IPS DF 19.7 (cell line): ENCODE results near the gene VASH2.

Experiments
- DNase-seq: peaks from one replicate; pipeline ENCODE4 v3.0.0-alpha.2; 2013; ENCODE audit warnings: low read depth, low spot score

Gene VASH2

DNA sequence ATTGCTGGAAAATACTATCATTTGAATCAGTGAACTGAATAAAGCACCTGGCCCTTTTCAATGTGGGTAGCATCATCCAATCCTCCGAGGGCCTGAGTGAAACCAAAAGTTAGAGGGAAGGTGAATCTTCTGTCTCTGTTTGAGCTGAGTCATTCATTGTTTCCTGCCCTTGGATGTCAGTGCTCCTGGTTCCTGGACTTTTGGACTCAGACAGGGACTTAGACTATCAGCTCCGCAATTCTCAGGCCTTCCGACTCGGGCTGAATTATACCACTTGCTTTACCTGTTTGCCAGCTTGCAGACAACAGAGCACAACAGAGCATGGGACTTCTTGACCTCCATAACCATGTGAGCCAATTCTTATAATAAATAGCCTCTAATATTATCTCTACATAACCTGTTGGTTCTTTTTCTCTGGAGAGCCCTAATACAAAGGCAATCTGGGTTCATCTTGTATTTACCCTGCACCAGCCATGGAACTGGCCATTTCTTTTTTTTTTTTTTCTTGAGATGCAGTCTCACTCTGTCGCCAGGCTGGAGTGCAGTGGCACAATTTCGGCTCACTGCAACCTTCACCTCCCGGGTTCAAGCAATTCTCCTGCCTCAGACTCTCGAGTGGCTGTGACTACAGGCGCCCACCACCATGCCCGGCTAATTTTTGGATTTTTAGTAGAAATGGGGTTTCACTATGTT lies 19.2 kb upstream of the VASH2 start:
- DNase-seq: no peak

GRCh38 chr1:212933815-212934471 lies 16.4 kb upstream of the VASH2 start:
- no peak for DNase-seq

DNA sequence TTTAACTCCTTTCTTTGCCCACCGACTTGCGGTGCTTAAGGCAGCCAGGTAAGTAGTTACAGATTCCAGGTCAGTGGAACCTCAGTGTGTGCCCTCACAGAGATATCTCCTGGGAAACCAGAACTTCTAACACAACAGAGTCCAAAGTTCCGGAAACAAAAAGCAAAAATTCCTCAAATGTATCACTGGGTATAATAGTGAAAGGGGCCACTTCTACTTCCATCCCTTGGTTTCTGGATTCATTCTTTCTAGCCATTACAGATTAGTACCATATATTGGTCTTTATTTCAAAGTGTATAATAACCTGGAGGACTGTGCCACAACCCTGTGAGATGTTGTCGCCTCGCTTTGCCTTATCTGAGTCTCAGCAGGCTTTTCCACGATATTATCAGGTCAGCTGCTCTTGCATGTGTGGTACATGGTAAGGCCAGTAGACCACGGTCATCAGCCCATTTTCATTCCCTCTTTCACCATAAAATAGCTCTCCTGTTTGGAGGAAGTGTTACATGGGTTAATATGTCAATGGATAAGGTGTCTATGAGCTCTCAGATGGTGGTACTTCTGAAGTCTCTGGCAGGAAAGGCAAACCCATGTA lies 14.9 kb upstream of the VASH2 start:
- no peak for DNase-seq

DNA sequence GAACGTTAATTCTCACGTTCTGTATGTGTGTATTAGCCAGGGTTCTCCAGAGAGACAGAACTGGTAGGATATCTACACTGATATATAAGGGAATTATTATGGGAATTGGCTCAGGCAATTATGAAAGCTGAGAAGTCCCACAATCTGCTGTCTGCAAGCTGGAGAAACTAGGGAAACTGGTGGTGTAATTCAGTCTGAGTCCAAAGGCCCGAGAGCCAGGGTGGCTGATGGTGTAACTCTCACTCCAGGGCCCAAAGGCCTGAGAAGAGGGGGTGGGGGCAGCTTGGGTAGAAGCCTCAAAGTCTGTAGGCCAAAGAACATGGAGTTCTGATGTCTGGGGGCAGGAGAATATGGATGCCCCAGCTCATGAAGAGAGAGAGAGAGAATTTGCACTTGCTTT lies 13.3 kb upstream of the VASH2 start:
- DNase-seq: no peak

DNA sequence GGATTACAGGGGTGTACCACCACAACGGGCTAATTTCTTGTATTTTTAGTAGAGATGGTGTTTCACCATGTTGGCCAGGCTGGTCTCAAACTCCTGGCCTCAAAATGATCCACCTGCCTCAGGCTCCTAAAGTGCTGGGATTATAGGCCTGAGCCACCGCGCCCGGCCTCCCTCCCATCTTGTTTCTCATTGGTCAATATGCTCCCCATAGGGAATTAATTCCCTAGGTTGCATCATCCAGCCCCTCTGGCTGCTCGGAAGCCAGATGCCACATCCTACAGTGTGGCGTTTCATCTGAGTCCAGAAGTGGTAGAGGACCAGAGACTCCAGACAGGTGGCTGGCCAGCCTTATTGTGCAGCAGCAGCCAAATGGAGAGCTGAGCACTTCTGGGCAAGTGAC lies 11.5 kb upstream of the VASH2 start:
- DNase-seq: no peak

GRCh38 chr1:212941452-212941851 lies 8.9 kb upstream of the VASH2 start:
- DNase-seq: no peak

DNA sequence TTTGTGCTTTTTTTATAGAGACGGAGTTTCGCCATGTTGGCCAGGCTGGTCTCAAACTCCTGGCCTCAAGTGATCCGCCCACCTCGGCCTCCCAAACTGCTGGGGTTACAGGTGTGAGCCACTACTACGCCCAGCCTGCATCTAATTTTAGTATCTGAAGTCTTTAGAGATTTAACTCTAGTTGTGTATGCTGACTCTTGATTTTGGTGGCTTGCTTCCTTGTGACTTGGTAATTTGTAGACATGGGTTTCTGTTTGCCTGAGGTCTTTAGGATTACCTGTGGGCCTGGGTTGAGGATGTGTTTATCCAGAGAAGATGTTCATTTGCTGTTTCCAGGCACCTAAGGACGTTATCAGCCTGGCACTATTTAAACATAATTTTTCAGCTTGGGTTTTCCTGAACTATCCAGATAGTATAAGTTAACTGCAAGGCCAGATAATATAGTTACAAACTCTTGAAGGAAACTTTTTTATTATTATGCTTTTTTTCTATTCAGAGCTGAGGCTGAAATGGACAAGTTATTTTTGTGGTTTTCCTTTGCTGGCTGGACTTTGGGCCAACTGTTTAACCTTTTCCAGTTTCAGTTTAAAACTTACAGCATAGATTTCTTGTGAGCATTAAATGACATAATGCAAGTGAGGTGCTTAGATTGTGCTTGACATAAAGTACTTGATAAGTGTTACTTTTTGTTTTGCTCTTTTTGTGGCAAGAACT lies 7.5 kb upstream of the VASH2 start:
- no peak for DNase-seq

GRCh38 chr1:212943393-212943710 lies 7.0 kb upstream of the VASH2 start:
- DNase-seq: no peak

- no peak for DNase-seq
These were observed 6.0 kb upstream of the VASH2 start for GRCh38 chr1:212944229-212944901.

GRCh38 chr1:212945056-212945455 lies 5.3 kb upstream of the VASH2 start:
- DNase-seq: no peak

- no peak for DNase-seq
These were observed 4.7 kb upstream of the VASH2 start for GRCh38 chr1:212945463-212946160.

DNA sequence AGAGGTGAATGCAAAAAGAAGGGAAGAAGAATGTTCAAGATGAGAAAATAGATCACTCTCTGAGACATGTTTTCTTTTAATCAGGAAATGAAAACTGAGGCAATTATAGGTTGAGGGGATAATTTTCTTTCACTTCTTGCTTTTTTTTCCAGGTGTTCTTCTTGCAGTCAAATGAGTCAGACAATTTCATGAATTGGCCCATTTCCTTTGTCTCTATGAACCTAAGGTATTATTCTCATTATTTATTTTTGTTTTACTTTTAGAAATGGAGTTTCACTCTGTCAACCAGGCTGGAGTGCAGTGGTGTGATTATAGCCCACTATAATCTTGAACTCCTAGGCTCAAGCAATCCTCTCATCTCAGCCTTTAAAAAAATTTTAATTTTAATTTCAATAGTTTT lies 3.5 kb upstream of the VASH2 start:
- no peak for DNase-seq

GRCh38 chr1:212949771-212950170 lies 570 bp upstream of the VASH2 start:
- no peak for DNase-seq

GRCh38 chr1:212951126-212951946 lies 995 bp downstream of the VASH2 start:
- no peak for DNase-seq

DNA sequence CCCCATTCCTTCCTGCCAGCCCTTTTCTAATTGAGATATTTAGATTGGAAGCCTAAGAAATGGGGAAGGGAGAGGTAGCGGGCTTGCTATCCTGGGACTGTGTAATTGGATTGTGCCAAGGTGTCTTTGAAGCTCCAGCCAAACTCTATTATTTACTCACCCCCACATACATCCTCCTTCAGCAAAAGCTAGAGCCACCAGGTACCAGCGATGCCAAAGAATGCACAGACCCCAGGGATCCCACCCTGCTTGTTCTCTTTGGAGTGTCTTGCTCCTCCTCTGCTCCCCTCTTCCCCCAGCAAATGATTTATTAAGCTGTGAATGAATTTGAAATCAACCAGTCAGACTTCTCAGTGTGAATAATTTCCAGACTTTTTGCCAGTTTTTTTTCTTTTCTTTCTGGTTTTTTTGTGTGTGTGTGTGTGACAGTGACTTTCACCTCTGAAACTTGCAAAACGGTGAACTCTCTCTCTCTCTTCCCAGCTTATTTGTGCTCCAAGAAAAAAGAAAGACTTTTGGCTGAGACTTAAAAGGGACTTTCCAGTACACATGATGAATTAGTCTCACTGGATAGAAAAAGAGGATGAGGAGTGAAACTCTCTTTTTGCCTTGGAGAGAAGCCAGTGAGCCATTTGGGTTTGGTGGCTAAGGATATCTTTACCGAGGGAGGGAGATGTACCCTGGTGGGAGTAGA lies 1.8 kb downstream of the VASH2 start:
- no peak for DNase-seq

- no peak for DNase-seq
These were observed 2.3 kb downstream of the VASH2 start for GRCh38 chr1:212952641-212952976.

GRCh38 chr1:212953321-212953720 lies 3.0 kb downstream of the VASH2 start:
- DNase-seq: no peak

DNA sequence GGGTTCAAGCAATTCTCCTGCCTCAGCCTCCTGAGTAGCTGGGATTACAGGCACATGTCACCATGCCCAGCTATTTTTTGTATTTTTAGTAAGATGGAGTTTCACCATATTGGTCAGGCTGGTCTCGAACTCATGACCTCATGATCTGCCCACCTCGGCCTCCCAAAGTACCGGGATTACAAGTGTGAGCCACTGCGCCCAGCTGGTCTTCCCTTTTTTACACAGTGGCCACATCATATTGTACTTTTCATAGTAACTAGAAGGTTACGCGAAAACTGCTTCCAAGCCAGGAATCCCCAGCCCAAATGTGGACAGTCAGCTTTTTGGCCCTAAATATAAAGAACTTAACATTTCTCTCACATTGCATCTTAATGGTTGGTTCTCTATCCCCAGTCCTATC lies 4.2 kb downstream of the VASH2 start:
- DNase-seq: no peak

- no peak for DNase-seq
These were observed 4.8 kb downstream of the VASH2 start for GRCh38 chr1:212955098-212955497.

GRCh38 chr1:212955961-212956620 lies 5.8 kb downstream of the VASH2 start:
- no peak for DNase-seq
